GM19351 (cell line): ENCODE data around the gene ZNF506.
"Not testable (repeated sequence)": the region's sequence is repeated elsewhere in the genome, so short reads cannot be mapped to it uniquely, and the experiment has no call there.

Experiments
- ATAC-seq: cut with Tn5 transposase; IDR thresholded peaks from one replicate; pipeline ENCODE4 v1.9.1; 2021; ENCODE audit warnings: mild to moderate bottlenecking, moderate library complexity; ENCODE audit not compliant: unreplicated experiment

Gene ZNF506

GRCh38 chr19:19746286-19747213 lies 75.0 kb downstream of the ZNF506 start:
- ATAC-seq: no peak

- no peak for ATAC-seq
These were observed 75.9 kb downstream of the ZNF506 start for GRCh38 chr19:19745496-19746285.

GRCh38 chr19:19744641-19745040 lies 76.9 kb downstream of the ZNF506 start:
- no peak for ATAC-seq

- ATAC-seq: not testable (repeated sequence)
These were observed 77.6 kb downstream of the ZNF506 start for GRCh38 chr19:19743921-19744320.

GRCh38 chr19:19743176-19743575 lies 78.4 kb downstream of the ZNF506 start:
- ATAC-seq: no peak

- ATAC-seq: no peak
These were observed 78.8 kb downstream of the ZNF506 start for GRCh38 chr19:19742773-19743172.
